AG04450 (cell line): Measurements from ENCODE around the gene IL27RA. TPM values are rescaled to one million over a fixed set of nuclear protein-coding genes. Genes with fewer than 3 reads are reported as not detected.

Experiments used
- CTCF ChIA-PET: fragments of 300-600, 350-600 bp; formaldehyde crosslinking; extraction: SDS; loops from one replicate; lab custom pipeline; 2022; ENCODE audit warnings: antibody characterized with exemption, inconsistent platforms; lab: Charles Lee
- POLR2A ChIA-PET: fragments of 350-600 bp; formaldehyde crosslinking; extraction: SDS; loops from one replicate; lab custom pipeline; 2021; ENCODE audit warnings: antibody characterized with exemption, inconsistent platforms; lab: Yijun Ruan, JAX
- DNase-seq: peaks from one replicate; pipeline ENCODE4 v3.0.0-alpha.2; 2011; ENCODE audit warnings: low read depth, low spot score
- H3K27ac ChIP-seq: one replicate; pipeline ENCODE4 v1.5.1; 2012; ENCODE audit warnings: low read depth, low read length, control low read depth
- H3K27me3 ChIP-seq: one replicate; pipeline ENCODE4 v1.6.0; 2012; ENCODE audit warnings: low read length; ENCODE audit not compliant: control insufficient read depth, insufficient read depth
- H3K4me3 ChIP-seq: 2 replicates; pipeline ENCODE4 v1.5.1; 2011; ENCODE audit warnings: mild to moderate bottlenecking, low read depth, low read length, control low read depth
- H3K9me3 ChIP-seq: 2 replicates; pipeline ENCODE4 v1.5.1; 2012; ENCODE audit warnings: low read length; ENCODE audit not compliant: control insufficient read depth, insufficient read depth
- CTCF ChIP-seq: IDR thresholded peaks from 2 replicates; pipeline ENCODE4 v1.5.1; 2011; ENCODE audit warnings: low read depth, low read length, control low read depth, inconsistent platforms
- polyA plus RNA-seq: library from polyadenylated mRNA; depleted of rRNA; stranded (reverse); fragments of >200 nt; gene quantifications from 2 replicates; pipeline ENCODE4 v1.2.3, GENCODE V29; 2011

IL27RA gene
- polyA plus RNA-seq, 1 experiment, result 4.5 TPM

DNA sequence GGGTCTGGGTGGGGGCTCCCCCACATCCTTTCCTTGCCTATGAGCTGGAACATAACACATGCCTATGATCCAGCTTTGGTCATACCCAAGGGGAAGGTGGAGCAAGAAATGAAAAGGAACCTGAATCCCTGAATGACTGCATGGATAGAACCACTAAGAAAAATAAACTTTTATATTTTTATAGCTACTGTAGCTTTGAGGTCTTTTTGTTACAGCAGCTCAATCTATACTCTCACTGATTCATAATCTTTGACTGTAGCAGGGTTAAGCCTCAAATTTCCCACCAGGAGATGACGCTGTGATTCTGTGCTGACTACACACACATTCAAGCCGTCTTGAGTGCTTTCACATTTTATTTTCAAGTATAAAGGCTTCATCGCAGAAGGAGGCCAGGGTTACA, 21.5 kb downstream of the IL27RA start:
- Histone ChIP-seq H3K9me3 (peaks cover 10% of the 10 kb centered on the region), H3K27ac (no peak overlapping the region), H3K27me3 (no peaks in the 10 kb centered on the region), H3K4me3 (no peak overlapping the region)
- DNase-seq, result no peak
- POLR2A ChIA-PET, result no interaction called here
- CTCF ChIA-PET, result interaction anchor here (0.9 to 1.2 kb wide), 4 partner anchors 9 to 62 kb away, joined by 3 to 4 read pairs (median 3); partner anchors contain the start of genes IL27RA and PALM3
- TF ChIP-seq CTCF, result no peak

DNA sequence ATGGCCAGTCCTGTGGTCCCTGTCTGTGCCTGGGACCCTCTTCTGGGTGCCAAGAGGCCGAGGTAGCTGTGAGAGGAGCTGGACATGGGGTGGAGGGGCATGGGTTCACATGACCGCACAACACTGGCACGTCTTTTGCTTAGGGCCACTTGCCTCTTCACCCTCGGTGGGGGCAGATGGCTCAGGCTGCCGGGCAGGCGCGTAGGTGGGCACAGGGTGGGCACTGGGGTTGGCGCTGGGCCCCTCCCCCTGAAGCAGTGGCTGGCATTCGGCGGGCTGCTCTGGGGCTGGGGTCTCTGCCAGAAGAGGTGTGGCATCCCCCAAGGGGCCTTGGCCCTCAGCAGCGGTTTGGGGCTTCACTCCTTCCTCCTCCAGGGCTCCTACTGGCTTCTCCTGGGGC, 21.9 kb downstream of the IL27RA start:
- H3K27ac ChIP-seq, result no peak overlapping the region
- CTCF ChIA-PET, result interaction anchor here (0.9 to 1.2 kb wide), 6 partner anchors 8 to 62 kb away, joined by 3 to 4 read pairs (median 3); partner anchors contain the start of genes IL27RA and PALM3
- H3K27me3 ChIP-seq, result peaks cover 4% of the 10 kb centered on the region
- H3K9me3 ChIP-seq, result peaks cover 8% of the 10 kb centered on the region
- no peak overlapping the region for H3K4me3 ChIP-seq
- no peak for DNase-seq
- POLR2A ChIA-PET, result no interaction called here
- TF ChIP-seq CTCF, result no peak

GRCh38 chr19:14054099-14054498, 22.5 kb downstream of the IL27RA start:
- no peak overlapping the region for H3K4me3 ChIP-seq
- H3K27me3 ChIP-seq, result peaks cover 5% of the 10 kb centered on the region
- POLR2A ChIA-PET, result interaction anchor here (0.5 kb wide), 1 partner anchor 99 kb away, joined by 4 read pairs; no protein-coding TSS in a partner anchor
- H3K27ac ChIP-seq, result no peak overlapping the region
- H3K9me3 ChIP-seq, result peaks cover 6% of the 10 kb centered on the region
- CTCF ChIA-PET, result interaction anchor here (1.0 to 1.2 kb wide), 2 partner anchors 21 to 22 kb away, joined by 3 to 4 read pairs; partner anchors contain the start of gene IL27RA
- no peak for DNase-seq
- TF ChIP-seq CTCF, result no peak

- Histone ChIP-seq H3K27ac (no peak overlapping the region), H3K4me3 (no peak overlapping the region), H3K9me3 (peaks cover 6% of the 10 kb centered on the region), H3K27me3 (peaks cover 11% of the 10 kb centered on the region)
- ChIA-PET CTCF (interaction anchor here (1.2 kb wide), 1 partner anchor 23 kb away, joined by 4 read pairs; the partner anchor contains the start of gene IL27RA), POLR2A (interaction anchor here (0.5 to 0.6 kb wide), 2 partner anchors 23 to 98 kb away, joined by 3 to 4 read pairs; partner anchors contain the start of gene IL27RA)
- no peak for DNase-seq
- TF ChIP-seq CTCF, result no peak
These were observed 23.2 kb downstream of the IL27RA start for GRCh38 chr19:14054721-14055120.

- Histone ChIP-seq H3K27me3 (peaks cover 14% of the 10 kb centered on the region), H3K4me3 (no peak overlapping the region), H3K27ac (no peak overlapping the region), H3K9me3 (peaks cover 6% of the 10 kb centered on the region)
- DNase-seq, result no peak
- no peak for TF ChIP-seq CTCF
- POLR2A ChIA-PET, result no interaction called here
- CTCF ChIA-PET, result interaction anchor here (1.3 kb wide), 1 partner anchor 16 kb away, joined by 3 read pairs; no protein-coding TSS in a partner anchor
These were observed 23.8 kb downstream of the IL27RA start for GRCh38 chr19:14055396-14055795.
